NCI-H1694 (cell line): ENCODE data around the gene PCK1.

Experiments used
- DNase-seq: peaks from one replicate; lab custom pipeline; 2025; lab: John Stamatoyannopoulos, UW

The PCK1 gene

DNA sequence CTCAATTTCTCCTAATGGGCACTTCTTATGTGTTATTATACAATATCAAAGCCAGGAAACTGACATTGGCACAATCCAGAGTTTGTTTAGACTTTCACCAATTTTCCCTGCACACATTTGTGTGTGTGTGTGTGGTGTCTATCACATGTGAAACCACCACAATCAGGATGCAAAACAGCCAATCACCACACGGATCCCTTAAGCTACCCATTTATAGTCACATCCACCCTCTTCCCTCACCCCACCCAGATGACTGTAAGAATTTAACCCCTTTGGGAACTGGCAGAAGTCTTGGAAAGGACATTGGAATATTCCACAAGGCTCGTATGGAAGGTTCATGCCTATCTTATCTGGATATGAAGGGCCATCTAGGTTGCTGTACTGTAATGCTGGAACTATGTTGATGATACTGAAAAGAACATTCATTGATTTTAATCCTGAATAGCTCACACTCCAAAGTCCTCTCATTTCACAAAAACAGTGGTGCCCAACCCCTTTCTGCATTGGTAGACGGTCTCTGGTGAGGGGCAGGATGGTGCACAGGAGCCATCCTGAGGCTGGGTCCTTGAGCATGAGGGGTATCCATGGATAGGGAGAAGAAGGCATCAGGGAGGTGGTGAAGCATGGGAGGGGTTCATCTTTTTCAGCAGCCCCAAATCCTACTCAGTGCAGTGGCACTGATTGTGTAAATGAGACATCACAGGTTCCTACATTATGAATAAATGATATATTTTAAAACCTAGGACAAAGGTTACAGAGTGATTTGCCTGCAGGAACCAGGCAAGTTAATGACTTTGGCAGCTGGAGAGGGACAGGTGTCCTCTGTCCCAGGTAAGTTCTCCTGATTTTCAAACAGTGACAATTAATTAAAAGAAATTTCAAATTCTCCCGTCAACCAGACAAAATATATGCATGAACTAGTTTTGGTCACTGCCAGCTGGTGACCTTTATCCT, 23.9 kb upstream of the PCK1 start:
- no peak for DNase-seq

GRCh38 chr20:57537822-57538221, 23.1 kb upstream of the PCK1 start:
- DNase-seq = no peak

- DNase-seq = no peak
These were observed 21.0 kb upstream of the PCK1 start for GRCh38 chr20:57539889-57540288.

GRCh38 chr20:57540890-57541580, 19.9 kb upstream of the PCK1 start:
- no peak for DNase-seq

DNA sequence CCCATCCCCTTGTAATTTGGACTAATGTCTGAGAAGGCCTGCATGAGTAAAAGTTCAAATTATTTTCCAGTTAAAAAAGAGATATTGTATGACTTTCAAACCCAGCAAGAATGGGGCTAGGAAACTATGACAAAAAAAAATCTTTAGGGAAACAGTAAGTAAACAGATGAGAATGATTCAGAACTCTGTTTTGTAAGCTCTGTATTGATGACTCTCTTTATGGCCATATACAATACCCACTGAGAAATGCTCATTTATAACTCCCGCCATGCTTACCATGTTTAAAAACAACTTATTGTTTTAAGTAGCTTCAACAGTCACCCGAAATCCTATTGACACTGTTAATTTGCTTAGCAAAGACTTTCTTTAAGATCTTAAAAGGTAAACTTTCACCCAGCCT, 17.2 kb upstream of the PCK1 start:
- DNase-seq = no peak

- no peak for DNase-seq
These were observed 15.9 kb upstream of the PCK1 start for GRCh38 chr20:57544838-57545564.

- no peak for DNase-seq
These were observed 14.8 kb upstream of the PCK1 start for GRCh38 chr20:57545927-57546662.

- no peak for DNase-seq
These were observed 13.8 kb upstream of the PCK1 start for GRCh38 chr20:57546956-57547649.

DNA sequence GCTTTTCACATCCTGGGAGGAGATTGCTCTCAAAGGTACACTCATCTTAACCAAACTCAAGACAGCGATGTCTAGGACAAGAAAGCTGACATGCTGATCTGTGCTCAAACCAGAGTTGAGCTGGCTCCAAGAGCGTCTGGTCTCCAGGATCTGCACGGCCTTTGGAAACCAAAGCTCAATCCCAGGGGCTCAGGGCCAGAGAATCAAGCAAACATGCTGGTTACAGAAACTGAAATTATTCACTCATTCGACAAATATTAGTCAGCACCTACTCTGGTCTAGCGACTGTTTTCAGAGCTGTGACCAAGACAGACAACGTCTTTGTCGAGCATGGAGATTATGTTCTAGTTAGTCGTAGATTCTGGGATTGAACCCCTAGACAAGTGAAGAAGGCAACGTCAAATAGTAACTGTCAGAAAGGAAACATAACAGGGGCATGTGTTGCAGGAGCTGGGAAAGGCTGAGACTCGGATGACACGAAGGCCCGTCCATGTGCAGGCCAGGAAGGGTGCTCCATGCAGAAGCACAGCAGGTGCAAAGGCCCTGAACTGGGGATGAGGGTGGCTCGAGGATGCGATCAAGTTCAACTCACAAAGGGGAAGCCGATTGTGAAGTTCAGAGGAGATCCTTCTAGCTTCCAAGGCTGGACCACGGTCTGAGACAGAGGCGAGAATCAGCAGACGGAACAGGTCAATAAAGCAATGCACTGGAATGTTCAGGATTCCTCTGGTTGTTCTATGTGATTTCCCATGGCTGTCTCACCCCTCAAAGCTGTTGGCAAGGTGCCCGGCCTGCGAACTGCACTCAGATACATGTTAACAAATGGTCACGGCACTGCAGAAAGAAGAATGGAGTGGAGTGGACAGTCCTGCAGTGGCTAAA, 12.5 kb upstream of the PCK1 start:
- DNase-seq = no peak

- no peak for DNase-seq
These were observed 8.4 kb upstream of the PCK1 start for GRCh38 chr20:57552471-57552870.

- no peak for DNase-seq
These were observed 7.4 kb upstream of the PCK1 start for GRCh38 chr20:57553376-57554018.

DNA sequence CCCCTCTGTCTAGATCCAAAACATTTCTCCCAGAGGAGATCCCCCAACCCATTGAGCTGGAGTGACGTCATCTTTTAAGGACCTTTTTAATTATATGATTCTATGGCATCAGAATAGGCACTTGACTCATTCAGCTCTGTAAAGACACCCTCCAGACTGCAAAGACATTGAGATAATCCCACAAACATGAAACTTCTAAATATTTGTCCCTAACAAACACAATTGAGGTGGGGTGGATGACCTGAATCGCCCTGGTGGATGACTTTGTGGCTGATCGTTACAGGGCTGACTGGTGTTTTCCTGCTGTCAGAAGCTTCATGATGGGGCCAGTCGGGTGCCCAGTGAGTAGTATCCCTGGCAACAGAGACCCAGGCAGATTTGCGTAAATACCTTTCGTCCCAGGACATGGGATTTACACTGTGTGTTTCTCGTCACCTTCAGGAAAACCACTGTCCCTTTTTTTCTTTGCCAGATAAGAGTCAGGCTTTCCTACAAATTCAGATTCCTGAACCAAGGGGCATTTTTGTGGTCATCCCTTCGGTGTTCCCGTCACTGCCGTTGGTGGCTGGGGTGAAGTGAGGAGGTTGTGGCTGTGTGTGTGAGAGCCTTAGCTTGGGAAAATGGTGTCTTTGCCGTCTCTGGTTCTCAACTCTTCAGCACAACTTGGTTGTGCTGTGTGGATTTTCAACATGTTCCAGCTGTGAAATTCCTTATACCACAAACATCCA, 5.3 kb upstream of the PCK1 start:
- DNase-seq = no peak

GRCh38 chr20:57556980-57557274, 4.0 kb upstream of the PCK1 start:
- no peak for DNase-seq

GRCh38 chr20:57557926-57558613, 2.8 kb upstream of the PCK1 start:
- DNase-seq = no peak

GRCh38 chr20:57558614-57559288, 2.2 kb upstream of the PCK1 start:
- DNase-seq = no peak

GRCh38 chr20:57559289-57559634, 1.6 kb upstream of the PCK1 start:
- DNase-seq = no peak

GRCh38 chr20:57559658-57560553, 1.0 kb upstream of the PCK1 start:
- DNase-seq = no peak
